ENCODE measurements around the gene PTPN11. TPM values are rescaled to one million over a fixed set of nuclear protein-coding genes. Genes with fewer than 3 reads are reported as not detected.

Gene PTPN11
- 140 and 166 TPM in 2 replicates for total RNA-seq

GRCh38 chr12:112418608-112419296, at the start of gene PTPN11:
Gene PTPN11, plus strand, starts transcription at chr12:112418947. Its CDS starts 165 bp downstream, at chr12:112419112.

DNA sequence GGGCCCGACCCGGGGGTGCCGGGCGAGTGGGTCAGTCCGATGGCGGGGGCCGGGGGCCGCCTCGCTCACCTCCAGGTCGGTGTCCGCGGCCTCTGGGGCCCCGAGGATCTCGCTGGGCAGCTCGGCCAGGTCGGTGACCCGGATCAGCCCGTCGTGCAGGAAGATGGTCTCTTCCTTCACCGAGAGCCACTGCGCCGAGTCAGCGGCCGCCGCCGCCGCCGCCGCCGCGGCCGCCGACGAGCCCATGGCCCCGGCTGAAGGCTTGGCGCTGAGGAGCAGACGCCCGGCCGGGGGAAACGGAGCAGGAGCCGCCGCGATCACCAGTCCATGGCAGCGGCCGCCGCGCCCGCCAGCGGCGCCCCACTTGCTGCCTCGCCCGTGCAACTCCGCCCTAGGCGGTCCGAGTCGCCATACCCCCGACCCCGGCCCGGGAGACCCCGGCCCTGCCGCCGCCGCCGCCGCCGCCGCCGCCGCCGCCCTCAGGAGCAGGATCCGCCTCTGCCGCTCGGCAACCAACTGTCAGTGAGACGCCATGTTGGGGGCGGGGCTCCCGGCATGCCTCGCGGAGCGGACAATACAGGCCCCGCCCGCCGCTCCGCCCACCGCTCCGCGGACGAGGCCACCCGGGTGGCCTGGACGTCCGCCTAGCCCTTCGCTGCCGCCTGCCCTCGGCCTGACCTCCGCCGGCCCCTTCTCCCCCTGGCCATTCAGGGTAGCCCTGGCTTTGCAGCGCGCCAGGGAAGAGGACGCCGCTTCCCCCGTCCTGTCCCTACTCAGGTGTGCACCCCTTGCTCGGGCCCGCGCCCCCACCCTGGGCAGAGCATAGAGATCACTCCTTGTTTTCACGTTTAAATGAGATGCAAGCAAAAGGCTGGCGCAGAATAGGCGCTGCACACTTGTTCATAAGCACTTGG, 36.6 kb upstream of the PTPN11 start, which contains the start of gene HECTD4:
TSS of gene HECTD4 (minus strand) at position 549 of the 914 bp plus-strand sequence. CDS start at position 246, 303 bp downstream.

DNA sequence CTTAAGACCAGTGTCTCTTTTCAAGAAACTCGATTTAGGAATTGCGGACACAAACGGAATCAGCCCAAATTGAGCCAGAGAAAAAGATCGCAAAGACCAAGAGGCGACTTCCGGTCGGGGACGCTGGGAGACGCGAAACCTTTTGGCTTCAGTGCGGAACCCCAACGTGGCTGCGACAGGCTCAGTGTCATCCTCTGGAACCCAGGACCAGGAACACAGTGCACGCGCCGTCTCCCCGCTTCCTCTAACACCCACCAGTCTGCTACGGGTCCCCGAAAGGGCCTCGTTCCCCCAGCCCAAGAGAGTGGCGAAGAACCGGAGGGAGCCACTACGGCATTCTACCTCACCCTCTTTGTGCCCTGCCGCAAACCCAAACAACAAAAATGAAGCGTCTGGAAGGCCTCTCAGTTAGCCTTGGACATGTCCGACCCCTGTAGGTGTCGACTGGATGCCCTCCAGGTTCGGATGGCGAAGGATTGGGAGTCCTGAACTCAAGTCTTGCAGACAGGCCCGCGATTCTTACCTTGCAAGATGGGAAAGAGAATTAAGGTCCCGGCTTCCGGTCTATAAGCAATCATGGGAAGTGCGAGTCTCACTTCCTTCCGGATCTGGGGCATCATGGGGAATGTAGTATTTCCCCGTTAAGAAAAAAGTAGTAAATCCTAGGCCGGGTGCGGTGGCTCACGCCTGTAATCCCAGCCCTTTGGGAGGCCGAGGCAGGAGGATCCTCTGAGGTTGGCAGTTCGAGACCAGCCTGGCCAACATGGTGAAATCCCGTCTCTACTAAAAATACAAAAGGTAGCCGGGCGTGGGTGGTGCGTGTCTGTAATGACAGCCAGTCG, 9.5 kb upstream of the PTPN11 start, which contains the start of gene RPL6:
TSS of gene RPL6 (minus strand) at position 542 of the 842 bp plus-strand sequence. CDS start 949 bp downstream, outside the sequence.

Other genes starting within 250 kb of the PTPN11 start
- 18.9 and 26.1 TPM in 2 replicates for gene HECTD4, start 36.5 kb upstream of the PTPN11 start, total RNA-seq
- gene RPL6, start 9.3 kb upstream of the PTPN11 start, total RNA-seq, result 1,027 and 1,085 TPM in 2 replicates